Fibroblast of gingiva (primary cell): Measurements from ENCODE around the gene PFDN1.
A peak's percentile ranks its signal among the peaks of the same experiment; 100 is the strongest.

Experiments
- DNase-seq: peaks from one replicate; pipeline ENCODE4 v3.0.0-alpha.2; 2011; ENCODE audit warnings: low read depth

The PFDN1 gene

GRCh38 chr5:140258873-140259272, 44.0 kb downstream of the PFDN1 start:
- no peak for DNase-seq

- DNase-seq, result peak; percentile 39
Measured at GRCh38 chr5:140258016-140258415, 44.9 kb downstream of the PFDN1 start.

- no peak for DNase-seq
Measured at GRCh38 chr5:140256726-140257125, 46.2 kb downstream of the PFDN1 start.

- no peak for DNase-seq
Measured at GRCh38 chr5:140255460-140256157, 47.3 kb downstream of the PFDN1 start.

- DNase-seq, result peak; percentile 24
Measured at GRCh38 chr5:140253985-140254384, 48.9 kb downstream of the PFDN1 start.

GRCh38 chr5:140252470-140253126, 50.3 kb downstream of the PFDN1 start:
- no peak for DNase-seq

GRCh38 chr5:140251527-140251973, 51.4 kb downstream of the PFDN1 start:
- DNase-seq, result peak; percentile 69

- DNase-seq, result no peak
Measured at GRCh38 chr5:140250386-140250785, 52.5 kb downstream of the PFDN1 start.

GRCh38 chr5:140249536-140249935, 53.4 kb downstream of the PFDN1 start:
- no peak for DNase-seq

- no peak for DNase-seq
Measured at GRCh38 chr5:140248414-140248813, 54.5 kb downstream of the PFDN1 start.

GRCh38 chr5:140246378-140247122, 56.4 kb downstream of the PFDN1 start:
- DNase-seq, result peak; percentile 50

- no peak for DNase-seq
Measured at GRCh38 chr5:140245926-140246325, 57.0 kb downstream of the PFDN1 start.

- DNase-seq, result no peak
Measured at GRCh38 chr5:140245341-140245740, 57.6 kb downstream of the PFDN1 start.

- DNase-seq, result peak; percentile 86
Measured at GRCh38 chr5:140244525-140245025, 58.3 kb downstream of the PFDN1 start.

- no peak for DNase-seq
Measured at GRCh38 chr5:140243706-140244250, 59.1 kb downstream of the PFDN1 start.

- DNase-seq, result no peak
Measured at GRCh38 chr5:140242890-140243585, 59.9 kb downstream of the PFDN1 start.

GRCh38 chr5:140242099-140242498, 60.8 kb downstream of the PFDN1 start:
- DNase-seq, result peak; percentile 16

- DNase-seq, result peak; percentile 88
Measured at GRCh38 chr5:140240987-140241706, 61.8 kb downstream of the PFDN1 start.

- peak; percentile 43 for DNase-seq
Measured at GRCh38 chr5:140239939-140240700, 62.8 kb downstream of the PFDN1 start.

- no peak for DNase-seq
Measured at GRCh38 chr5:140239461-140239860, 63.4 kb downstream of the PFDN1 start.
